Psoas muscle (tissue), 8 donors: ENCODE measurements around the gene RNPC3. TPM values are rescaled to one million over a fixed set of nuclear protein-coding genes. Genes with fewer than 3 reads are reported as not detected.
A peak's percentile ranks its signal among the peaks of the same experiment; 100 is the strongest.

Experiments
- ATAC-seq, 4 donors: fragments of 200-7000 bp; cut with Tn5 transposase; one replicate each; pipeline ENCODE4 v1.9.1; 2020; ENCODE audit warnings: moderate library complexity in 3 of 4, mild to moderate bottlenecking in 2 of 4
- DNase-seq, 2 donors: peaks; one replicate each; pipeline ENCODE4 v3.0.0-alpha.2; 2020
- H3K27ac ChIP-seq: fragments of 200-600 bp; one replicate; pipeline ENCODE4 v1.8.0; 2022
- H3K27me3 ChIP-seq, 3 donors: fragments of 200-600 bp in 1 of 3; one replicate each; pipeline versions ENCODE4 v1.6.1 to v1.8.0; 2013 to 2022; ENCODE audit warnings: low read length in 2 of 3, mild to moderate bottlenecking in 2 of 3, moderate library complexity in 1 of 3; ENCODE audit not compliant: insufficient read depth in 3 of 3
- H3K36me3 ChIP-seq, 2 donors: fragments of 200-600 bp in 1 of 2; one replicate each; pipeline versions ENCODE4 v1.6.1 to v1.8.0; 2013 to 2022; ENCODE audit warnings: low read depth in 1 of 2, mild to moderate bottlenecking in 1 of 2, moderate library complexity in 1 of 2; ENCODE audit not compliant: insufficient read depth in 1 of 2
- H3K4me1 ChIP-seq: fragments of 200-600 bp; one replicate; pipeline ENCODE4 v1.8.0; 2022
- H3K4me3 ChIP-seq: fragments of 200-600 bp; one replicate; pipeline ENCODE4 v1.8.0; 2022; ENCODE audit warnings: mild to moderate bottlenecking
- H3K9me3 ChIP-seq: fragments of 200-600 bp; one replicate; pipeline ENCODE4 v1.8.0; 2022
- CTCF ChIP-seq: fragments of 200-600 bp; IDR thresholded peaks from one replicate; pipeline ENCODE4 v1.8.0; 2022; ENCODE audit warnings: antibody characterized with exemption
- WGBS, 3 donors: extraction: QIAGEN DNeasy Blood & Tissue Kit; methylation state at CpG; one replicate each; pipeline versions ENCODE4 v1.1.6 to v1.1.7; 2013; 5-methylcytosine and 5-hydroxymethylcytosine counted together
- intact Hi-C, 2 donors: fragments of 100-400 bp; cut with DNase I; formaldehyde crosslinking; loops; one replicate each; pipeline versions ENCODE4 v1.11.0 to v1.14.2; 2022
- long read RNA-seq, 2 donors: library from polyadenylated mRNA; unstranded; transcript quantifications; one replicate each; pipeline ENCODE4 v2.0.0, GENCODE V29; 2021
- polyA plus RNA-seq, 3 donors: library from polyadenylated mRNA; stranded (reverse); fragments of 200-250 nt; gene quantifications; one replicate each; pipeline ENCODE4 v1.2.3, GENCODE V29; 2013
- total RNA-seq, 4 donors: library from RNA; stranded (reverse); fragmentation: NEBNext Ultra II Directional in 2 of 4; extraction: Animal tissue kit (Norgen Biotek cat#: 25700) in 2 of 4; gene quantifications; one replicate each; pipeline versions ENCODE4 v1.2.1 to v1.2.4, GENCODE V29; 2021 to 2023
- donor health status: healthy with polysubstance abuse.
- donor health status: DM: no; HTN: no; CAD: no; lungs with moderate emphysema.
- donor health status: Bipolar disorder and iron deficiency.
- donor health status: healthy.
- donor health status: DM: yes; HTN: yes; CAD: no.
- donor health status: DM: no; HTN: no; CAD: no.
- donor health status: DM: no; HTN: no; CAD: no.
- donor health status: DM: yes; HTN: yes; CAD: no.

Gene RNPC3
- total RNA-seq (10 to 100 TPM; 12.4 to 27.5 (median 18.8) TPM), polyA plus RNA-seq (10 to 100 TPM in 2 of 3 donors, 1 to 10 TPM in 1; 8.3 to 22.5 (median 13.4) TPM)
- long read RNA-seq, donor 1, partial matches to known transcripts, result 2 of 7 reads
- long read RNA-seq, donor 1, other reads (novel, unspliced or antisense), result 5 of 7 reads
- long read RNA-seq, donor 2, partial matches to known transcripts, result 12 of 36 reads
- long read RNA-seq, donor 2, other reads (novel, unspliced or antisense), result 23 of 36 reads

- peaks cover 33% of the 10 kb centered on the region for H3K4me1 ChIP-seq
- intact Hi-C loops, result loop anchor here (5.0 kb wide), 1 partner anchor 36 kb away; no protein-coding TSS in a partner anchor
- ATAC-seq, result peak; percentile 85 to 89 (median 87)
- TF ChIP-seq CTCF, result no peak
- H3K9me3 ChIP-seq, result no peaks in the 10 kb centered on the region
- H3K27ac ChIP-seq, result peak within 1 kb of the TSS; percentile 92
- H3K27me3 ChIP-seq, result no peaks in the 10 kb centered on the region
- H3K4me3 ChIP-seq, result peak within 1 kb of the TSS; percentile 92
- peaks cover 2 to 8% of the 10 kb centered on the region in 2 donors for H3K36me3 ChIP-seq
- DNase-seq, result peak; percentile 89 to 95
- WGBS, 3 donors, result 0 to 1% (median 1%) methylated on average over 47 to 59 of the region's 62 CpGs
These were observed at the start of gene RNPC3 for GRCh38 chr1:103525607-103526507. RNPC3 (plus strand) TSS chr1:103525699; CDS start chr1:103526071, 372 bp downstream.

- Histone ChIP-seq H3K9me3 (no peaks in the 10 kb centered on the region), H3K27ac (no peak overlapping the region), H3K36me3 (no peaks in the 10 kb centered on the region), H3K27me3 (no peaks in the 10 kb centered on the region), H3K4me1 (no peaks in the 10 kb centered on the region), H3K4me3 (no peak overlapping the region)
- no peak for ATAC-seq
- intact Hi-C loops, result no loop called here
- DNase-seq, result no peak
- no peak for TF ChIP-seq CTCF
These were observed 48.4 kb upstream of the RNPC3 start for GRCh38 chr1:103477101-103477500.

- ATAC-seq, result peak in 1 of 4 donors; percentile 27
- no peak for TF ChIP-seq CTCF
- no peaks in the 10 kb centered on the region for H3K4me1 ChIP-seq
- intact Hi-C loops, result no loop called here
- no peak overlapping the region for H3K27ac ChIP-seq
- DNase-seq, result no peak
- no peaks in the 10 kb centered on the region for H3K36me3 ChIP-seq
- H3K27me3 ChIP-seq, result no peaks in the 10 kb centered on the region
- no peak overlapping the region for H3K4me3 ChIP-seq
- no peaks in the 10 kb centered on the region for H3K9me3 ChIP-seq
These were observed 35.6 kb upstream of the RNPC3 start for GRCh38 chr1:103489935-103490334.

- H3K9me3 ChIP-seq, result no peaks in the 10 kb centered on the region
- TF ChIP-seq CTCF, result no peak
- DNase-seq (no peak), ATAC-seq (no peak)
- 84 to 96% (median 86%) methylated on average over 1 of the region's 1 CpG for WGBS, 3 donors
- no peak overlapping the region for H3K27ac ChIP-seq
- no peaks in the 10 kb centered on the region for H3K36me3 ChIP-seq
- intact Hi-C loops, result no loop called here
- no peaks in the 10 kb centered on the region for H3K4me1 ChIP-seq
- H3K27me3 ChIP-seq, result no peaks in the 10 kb centered on the region
- H3K4me3 ChIP-seq, result no peak overlapping the region
These were observed 33.4 kb upstream of the RNPC3 start for GRCh38 chr1:103492003-103492625.
